Ovary (tissue), 3 donors: Measurements from ENCODE around the gene MCUB.

Experiments
- CTCF ChIP-seq, 3 donors: fragments of 450-650 bp in 2 of 3; fragments of 200-600 bp in 1 of 3; IDR thresholded peaks; one replicate each; pipeline versions ENCODE4 v1.5.1 to v1.8.0; 2016 to 2022; ENCODE audit warnings: antibody characterized with exemption in 3 of 3, mild to moderate bottlenecking in 1 of 3
- EP300 ChIP-seq: sonication (generic); formaldehyde crosslinking; IDR thresholded peaks from one replicate; pipeline ENCODE4 v1.6.1; 2017; ENCODE audit warnings: antibody characterized with exemption
- POLR2A ChIP-seq: fragments of 450-650 bp; IDR thresholded peaks from one replicate; pipeline ENCODE4 v1.6.1; 2017; ENCODE audit warnings: antibody characterized with exemption, mild to moderate bottlenecking, moderate library complexity
- donor health status: DM: no; HTN: no; CAD: no.

DNA sequence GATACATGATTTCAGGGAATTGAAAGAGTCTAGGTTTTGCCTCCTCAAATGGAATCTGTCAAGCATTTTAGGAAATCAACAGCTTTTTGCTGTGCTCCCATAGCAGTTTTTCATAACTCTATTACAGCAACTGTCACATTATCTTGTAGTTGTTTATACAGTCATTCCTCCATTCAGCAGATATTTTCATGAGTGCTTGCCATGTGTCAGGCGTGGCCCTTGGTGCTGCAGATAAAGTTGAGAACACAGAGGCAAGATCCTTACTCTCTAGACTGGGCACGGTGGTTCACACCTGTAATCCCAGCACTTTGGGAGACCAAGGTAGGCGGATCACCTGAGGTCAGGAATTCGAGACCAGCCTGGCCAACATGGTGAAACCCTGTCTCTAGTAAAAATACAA is 67.3 kb downstream of the MCUB start:
- TF ChIP-seq CTCF (IDR thresholded peaks at IDR 0.05) = no peak
- TF ChIP-seq POLR2A = no peak
- TF ChIP-seq EP300 = no peak
